Activated naive CD8-positive, alpha-beta T cell treated with anti-CD3 and anti-CD28 coated beads, Interleukin-2, amount 10 ng/mL, durations not matched to agents 7 days and 5 days (primary cell): ENCODE data around the gene LPAR5. TPM values are rescaled to one million over a fixed set of nuclear protein-coding genes. Genes with fewer than 3 reads are reported as not detected.
A peak's percentile ranks its signal among the peaks of the same experiment; 100 is the strongest.

Source experiments
- ATAC-seq: fragments of 150-1000 bp; cut with Tn5 transposase; one replicate; pipeline ENCODE4 v1.10.0; 2021; ENCODE audit warnings: low read depth, moderate library complexity
- POLR2A ChIA-PET: fragments of 350-600 bp; sonication (Branson Sonifier 250); formaldehyde crosslinking; loops from one replicate; lab custom pipeline; 2021; ENCODE audit warnings: antibody characterized with exemption; lab: Charles Lee
- DNase-seq: peaks from one replicate; pipeline ENCODE4 v3.0.0; 2021
- H3K27ac Mint-ChIP-seq: one replicate; pipeline ENCODE4 v1.8.0; 2022; ENCODE audit warnings: mild to moderate bottlenecking, mixed read lengths
- H3K27me3 Mint-ChIP-seq: one replicate; pipeline ENCODE4 v1.8.0; 2022; ENCODE audit warnings: mild to moderate bottlenecking, moderate library complexity, mixed read lengths
- H3K36me3 Mint-ChIP-seq: one replicate; pipeline ENCODE4 v1.8.0; 2021; ENCODE audit warnings: mild to moderate bottlenecking, mixed read lengths
- H3K4me1 Mint-ChIP-seq: one replicate; pipeline ENCODE4 v1.8.0; 2021; ENCODE audit warnings: mixed read lengths
- H3K4me3 Mint-ChIP-seq: one replicate; pipeline ENCODE4 v1.8.0; 2022; ENCODE audit warnings: mild to moderate bottlenecking, moderate library complexity, mixed read lengths
- H3K9me3 Mint-ChIP-seq: one replicate; pipeline ENCODE4 v1.8.0; 2021; ENCODE audit warnings: mixed read lengths
- total RNA-seq, 2 experiments: library from RNA; stranded (reverse); gene quantifications; one replicate each; pipeline ENCODE4 v1.2.3, GENCODE V29; 2021

Gene LPAR5
- 10 to 100 TPM; 19.4 to 20.9 TPM for total RNA-seq

- POLR2A ChIA-PET = interaction anchor here (0.6 to 2.5 kb wide), 11 partner anchors 8 to 88 kb away, joined by 3 to 13 read pairs (median 5); partner anchors contain the start of genes ACRBP, COPS7A and ZNF384
- H3K36me3 Mint-ChIP-seq = no peaks in the 10 kb centered on the region
- DNase-seq (no peak), ATAC-seq (peak; percentile 56)
- H3K4me1 Mint-ChIP-seq = peaks cover 45% of the 10 kb centered on the region
- H3K4me3 Mint-ChIP-seq = peak within 1 kb of the TSS; percentile 87
- no peaks in the 10 kb centered on the region for H3K9me3 Mint-ChIP-seq
- no peaks in the 10 kb centered on the region for H3K27me3 Mint-ChIP-seq
- peak within 1 kb of the TSS; percentile 94 for H3K27ac Mint-ChIP-seq
Observed at GRCh38 chr12:6635856-6636531, at the start of gene LPAR5. TSS of gene LPAR5 (minus strand) at chr12:6635959. CDS start at chr12:6621248, 14,711 bp downstream.

- H3K4me3 Mint-ChIP-seq = no peak overlapping the region
- POLR2A ChIA-PET = interaction anchor here (0.5 to 1.3 kb wide), 6 partner anchors 21 to 79 kb away, joined by 3 to 6 read pairs (median 4); partner anchors contain the start of gene COPS7A
Observed at GRCh38 chr12:6684609-6685008, 48.9 kb upstream of the LPAR5 start.

GRCh38 chr12:6676962-6677361, 41.2 kb upstream of the LPAR5 start:
- no peaks in the 10 kb centered on the region for H3K9me3 Mint-ChIP-seq
- H3K27ac Mint-ChIP-seq = no peak overlapping the region
- no peak for DNase-seq
- peaks cover 10% of the 10 kb centered on the region for H3K4me1 Mint-ChIP-seq
- H3K4me3 Mint-ChIP-seq = no peak overlapping the region
- peaks cover 35% of the 10 kb centered on the region for H3K36me3 Mint-ChIP-seq
- H3K27me3 Mint-ChIP-seq = no peaks in the 10 kb centered on the region
- POLR2A ChIA-PET = interaction anchor here (1.0 kb wide), 1 partner anchor 45 kb away, joined by 4 read pairs; no protein-coding TSS in a partner anchor
- ATAC-seq = no peak

More at GRCh38 chr12:6684609-6685008, 48.9 kb upstream of the LPAR5 start:
- H3K9me3 Mint-ChIP-seq = no peaks in the 10 kb centered on the region
- H3K27ac Mint-ChIP-seq = peak overlapping the region; percentile 21
- H3K36me3 Mint-ChIP-seq = peaks cover 27% of the 10 kb centered on the region
- ATAC-seq (no peak), DNase-seq (no peak)
- H3K4me1 Mint-ChIP-seq = peaks cover 37% of the 10 kb centered on the region
- H3K27me3 Mint-ChIP-seq = no peaks in the 10 kb centered on the region

- DNase-seq (no peak), ATAC-seq (no peak)
- H3K27me3 Mint-ChIP-seq = no peaks in the 10 kb centered on the region
- H3K9me3 Mint-ChIP-seq = no peaks in the 10 kb centered on the region
- POLR2A ChIA-PET = no interaction called here
- peaks cover 6% of the 10 kb centered on the region for H3K4me1 Mint-ChIP-seq
- peaks cover 40% of the 10 kb centered on the region for H3K36me3 Mint-ChIP-seq
- no peak overlapping the region for H3K4me3 Mint-ChIP-seq
- no peak overlapping the region for H3K27ac Mint-ChIP-seq
Observed at GRCh38 chr12:6672143-6672542, 36.4 kb upstream of the LPAR5 start.

- no peak overlapping the region for H3K27ac Mint-ChIP-seq
- no peak overlapping the region for H3K4me3 Mint-ChIP-seq
- no peaks in the 10 kb centered on the region for H3K27me3 Mint-ChIP-seq
- peaks cover 28% of the 10 kb centered on the region for H3K36me3 Mint-ChIP-seq
- ATAC-seq = no peak
- peaks cover 8% of the 10 kb centered on the region for H3K4me1 Mint-ChIP-seq
- peaks cover 1% of the 10 kb centered on the region for H3K9me3 Mint-ChIP-seq
- POLR2A ChIA-PET = interaction anchor here (1.9 kb wide), 1 partner anchor 21 kb away, joined by 6 read pairs; the partner anchor contains the start of gene ZNF384
- no peak for DNase-seq
Observed at GRCh38 chr12:6667559-6668210, 31.9 kb upstream of the LPAR5 start.

- no peak overlapping the region for H3K27ac Mint-ChIP-seq
- DNase-seq = no peak
- peaks cover 17% of the 10 kb centered on the region for H3K36me3 Mint-ChIP-seq
- H3K27me3 Mint-ChIP-seq = no peaks in the 10 kb centered on the region
- peaks cover 13% of the 10 kb centered on the region for H3K4me1 Mint-ChIP-seq
- H3K4me3 Mint-ChIP-seq = no peak overlapping the region
- no peak for ATAC-seq
- POLR2A ChIA-PET = interaction anchor here (0.7 to 1.9 kb wide), 2 partner anchors 23 to 57 kb away, joined by 3 to 6 read pairs; partner anchors contain the start of gene ZNF384
- H3K9me3 Mint-ChIP-seq = peaks cover 1% of the 10 kb centered on the region
Observed at GRCh38 chr12:6666211-6666610, 30.5 kb upstream of the LPAR5 start.

GRCh38 chr12:6664902-6665301, 29.1 kb upstream of the LPAR5 start:
- H3K4me3 Mint-ChIP-seq = no peak overlapping the region
- H3K27me3 Mint-ChIP-seq = no peaks in the 10 kb centered on the region
- DNase-seq (no peak), ATAC-seq (no peak)
- POLR2A ChIA-PET = interaction anchor here (1.1 to 2.4 kb wide), 3 partner anchors 24 to 73 kb away, joined by 5 to 22 read pairs (median 10); partner anchors contain the start of gene ZNF384
- H3K36me3 Mint-ChIP-seq = peaks cover 10% of the 10 kb centered on the region
- H3K27ac Mint-ChIP-seq = no peak overlapping the region
- H3K9me3 Mint-ChIP-seq = peaks cover 1% of the 10 kb centered on the region
- H3K4me1 Mint-ChIP-seq = peaks cover 13% of the 10 kb centered on the region

- POLR2A ChIA-PET = interaction anchor here (0.5 to 2.4 kb wide), 6 partner anchors 11 to 445 kb away, joined by 3 to 22 read pairs (median 3); partner anchors contain the start of gene ZNF384
- peak; percentile 99 for ATAC-seq
- peaks cover 1% of the 10 kb centered on the region for H3K9me3 Mint-ChIP-seq
- H3K4me1 Mint-ChIP-seq = peaks cover 13% of the 10 kb centered on the region
- peaks cover 8% of the 10 kb centered on the region for H3K36me3 Mint-ChIP-seq
- H3K27me3 Mint-ChIP-seq = no peaks in the 10 kb centered on the region
- H3K4me3 Mint-ChIP-seq = peak within 1 kb of the TSS; percentile 100
- peak within 1 kb of the TSS; percentile 99 for H3K27ac Mint-ChIP-seq
- DNase-seq = peak; percentile 88
Observed at GRCh38 chr12:6662906-6663742, 27.4 kb upstream of the LPAR5 start, which contains the start of gene ING4. TSS of gene ING4 (minus strand) at chr12:6663119. CDS start at chr12:6663101, 18 bp downstream.

- Mint-ChIP-seq H3K4me3 (peak overlapping the region; percentile 100), H3K36me3 (peaks cover 5% of the 10 kb centered on the region), H3K27ac (peak overlapping the region; percentile 99), H3K27me3 (no peaks in the 10 kb centered on the region), H3K9me3 (peaks cover 1% of the 10 kb centered on the region), H3K4me1 (peaks cover 13% of the 10 kb centered on the region)
- POLR2A ChIA-PET = interaction anchor here (0.8 to 1.3 kb wide), 2 partner anchors 30 to 54 kb away, joined by 3 to 4 read pairs; no protein-coding TSS in a partner anchor
- ATAC-seq (peak; percentile 58), DNase-seq (no peak)
Observed at GRCh38 chr12:6662602-6662905, 26.8 kb upstream of the LPAR5 start.

GRCh38 chr12:6653987-6654386, 18.2 kb upstream of the LPAR5 start:
- H3K4me1 Mint-ChIP-seq = peaks cover 3% of the 10 kb centered on the region
- H3K36me3 Mint-ChIP-seq = peaks cover 23% of the 10 kb centered on the region
- no peaks in the 10 kb centered on the region for H3K9me3 Mint-ChIP-seq
- POLR2A ChIA-PET = no interaction called here
- no peak overlapping the region for H3K27ac Mint-ChIP-seq
- DNase-seq (no peak), ATAC-seq (no peak)
- no peak overlapping the region for H3K4me3 Mint-ChIP-seq
- H3K27me3 Mint-ChIP-seq = no peaks in the 10 kb centered on the region

GRCh38 chr12:6653342-6653741, 17.6 kb upstream of the LPAR5 start:
- H3K36me3 Mint-ChIP-seq = peaks cover 23% of the 10 kb centered on the region
- POLR2A ChIA-PET = no interaction called here

GRCh38 chr12:6652391-6652790, 16.6 kb upstream of the LPAR5 start:
- Mint-ChIP-seq H3K4me3 (no peak overlapping the region), H3K36me3 (peaks cover 26% of the 10 kb centered on the region), H3K27me3 (no peaks in the 10 kb centered on the region), H3K4me1 (peaks cover 3% of the 10 kb centered on the region), H3K9me3 (no peaks in the 10 kb centered on the region), H3K27ac (no peak overlapping the region)
- ATAC-seq (no peak), DNase-seq (no peak)
- POLR2A ChIA-PET = interaction anchor here (0.9 kb wide), 1 partner anchor 17 kb away, joined by 3 read pairs; the partner anchor contains the start of gene LPAR5

More at GRCh38 chr12:6653342-6653741, 17.6 kb upstream of the LPAR5 start:
- ATAC-seq (no peak), DNase-seq (no peak)
- no peak overlapping the region for H3K27ac Mint-ChIP-seq
- H3K27me3 Mint-ChIP-seq = no peaks in the 10 kb centered on the region
- peaks cover 3% of the 10 kb centered on the region for H3K4me1 Mint-ChIP-seq
- no peak overlapping the region for H3K4me3 Mint-ChIP-seq
- no peaks in the 10 kb centered on the region for H3K9me3 Mint-ChIP-seq
